Measurements from ENCODE around the gene NKIRAS1.

NKIRAS1 gene

GRCh38 chr3:23961913-23962312, 45.1 kb upstream of the NKIRAS1 start:
- H3K36me3 ChIP-seq (ENCODE audit: low read length): no peaks in the 10 kb centered on the region

GRCh38 chr3:23961066-23961465, 44.3 kb upstream of the NKIRAS1 start:
- H3K79me2 ChIP-seq (ENCODE audit: insufficient read depth, low read length): no peaks in the 10 kb centered on the region
- no peak overlapping the region for H3K27ac ChIP-seq (ENCODE audit: low read depth, low read length)
- no peaks in the 10 kb centered on the region for H4K20me1 ChIP-seq (ENCODE audit: low read depth, low read length)

More at GRCh38 chr3:23961913-23962312, 45.1 kb upstream of the NKIRAS1 start:
- Histone ChIP-seq H3K4me2 (ENCODE audit: low read depth, low read length, poor library complexity, severe bottlenecking) (no peak overlapping the region), H3K9ac (ENCODE audit: low read length) (no peak overlapping the region), H3K27me3 (ENCODE audit: low read length) (no peaks in the 10 kb centered on the region), H2AFZ (ENCODE audit: low read depth, low read length, severe bottlenecking) (no peak overlapping the region), H3K4me3 (ENCODE audit: insufficient read depth, low read length, poor library complexity, severe bottlenecking) (no peak overlapping the region), H3K27ac (ENCODE audit: low read depth, low read length) (no peak overlapping the region), H3K79me2 (ENCODE audit: insufficient read depth, low read length) (no peaks in the 10 kb centered on the region), H3K9me3 (ENCODE audit: insufficient read depth, low read length) (no peaks in the 10 kb centered on the region), H4K20me1 (ENCODE audit: low read depth, low read length) (no peaks in the 10 kb centered on the region), H3K9me2 (replicated peaks; ENCODE audit: insufficient read depth, low read length) (no peaks in the 10 kb centered on the region), H3F3A (ENCODE audit: insufficient read depth) (0 out of 2 replicates have a peak, but pooled peaks cover 3% of the 10 kb centered on the region)
- TF ChIP-seq CTCF (IDR thresholded peaks at IDR 0.05; ENCODE audit: insufficient read depth, low read length, poor library complexity, severe bottlenecking): no peak
- TF ChIP-seq EZH2phosphoT487 (conservative IDR thresholded peaks at IDR 0.05; ENCODE audit: low read length): no peak

GRCh38 chr3:23960649-23961048, 43.9 kb upstream of the NKIRAS1 start:
- no peak overlapping the region for H3K4me2 ChIP-seq (ENCODE audit: low read depth, low read length, poor library complexity, severe bottlenecking)
- no peak overlapping the region for H3K4me3 ChIP-seq (ENCODE audit: insufficient read depth, low read length, poor library complexity, severe bottlenecking)
- no peaks in the 10 kb centered on the region for H4K20me1 ChIP-seq (ENCODE audit: low read depth, low read length)
- no peak overlapping the region for H3K9ac ChIP-seq (ENCODE audit: low read length)
- H3K79me2 ChIP-seq (ENCODE audit: insufficient read depth, low read length): no peaks in the 10 kb centered on the region
- TF ChIP-seq EZH2phosphoT487 (conservative IDR thresholded peaks at IDR 0.05; ENCODE audit: low read length) (no peak), CTCF (IDR thresholded peaks at IDR 0.05; ENCODE audit: insufficient read depth, low read length, poor library complexity, severe bottlenecking) (no peak)
- H2AFZ ChIP-seq (ENCODE audit: low read depth, low read length, severe bottlenecking): no peak overlapping the region
- H3K27ac ChIP-seq (ENCODE audit: low read depth, low read length): no peak overlapping the region
- H3K9me3 ChIP-seq (ENCODE audit: insufficient read depth, low read length): no peaks in the 10 kb centered on the region
- no peaks in the 10 kb centered on the region for H3K36me3 ChIP-seq (ENCODE audit: low read length)
- H3K27me3 ChIP-seq (ENCODE audit: low read length): no peaks in the 10 kb centered on the region
- 0 out of 2 replicates have a peak, but pooled peaks cover 3% of the 10 kb centered on the region for H3F3A ChIP-seq (ENCODE audit: insufficient read depth)
- H3K9me2 ChIP-seq (replicated peaks; ENCODE audit: insufficient read depth, low read length): no peaks in the 10 kb centered on the region

More at GRCh38 chr3:23961066-23961465, 44.3 kb upstream of the NKIRAS1 start:
- TF ChIP-seq EZH2phosphoT487 (conservative IDR thresholded peaks at IDR 0.05; ENCODE audit: low read length): no peak
- no peak for TF ChIP-seq CTCF (IDR thresholded peaks at IDR 0.05; ENCODE audit: insufficient read depth, low read length, poor library complexity, severe bottlenecking)
- Histone ChIP-seq H3K9ac (ENCODE audit: low read length) (no peak overlapping the region), H3K36me3 (ENCODE audit: low read length) (no peaks in the 10 kb centered on the region), H3K4me2 (ENCODE audit: low read depth, low read length, poor library complexity, severe bottlenecking) (no peak overlapping the region), H3K27me3 (ENCODE audit: low read length) (no peaks in the 10 kb centered on the region), H2AFZ (ENCODE audit: low read depth, low read length, severe bottlenecking) (no peak overlapping the region), H3K9me3 (ENCODE audit: insufficient read depth, low read length) (no peaks in the 10 kb centered on the region), H3F3A (ENCODE audit: insufficient read depth) (0 out of 2 replicates have a peak, but pooled peaks cover 3% of the 10 kb centered on the region), H3K4me3 (ENCODE audit: insufficient read depth, low read length, poor library complexity, severe bottlenecking) (no peak overlapping the region), H3K9me2 (replicated peaks; ENCODE audit: insufficient read depth, low read length) (no peaks in the 10 kb centered on the region)
